ENCODE results near the gene HDAC6. TPM values are rescaled to one million over a fixed set of nuclear protein-coding genes. Genes with fewer than 3 reads are reported as not detected.

The HDAC6 gene
- total RNA-seq, 4 donors from 2014 or later: 102 to 156 (median 134) TPM

DNA sequence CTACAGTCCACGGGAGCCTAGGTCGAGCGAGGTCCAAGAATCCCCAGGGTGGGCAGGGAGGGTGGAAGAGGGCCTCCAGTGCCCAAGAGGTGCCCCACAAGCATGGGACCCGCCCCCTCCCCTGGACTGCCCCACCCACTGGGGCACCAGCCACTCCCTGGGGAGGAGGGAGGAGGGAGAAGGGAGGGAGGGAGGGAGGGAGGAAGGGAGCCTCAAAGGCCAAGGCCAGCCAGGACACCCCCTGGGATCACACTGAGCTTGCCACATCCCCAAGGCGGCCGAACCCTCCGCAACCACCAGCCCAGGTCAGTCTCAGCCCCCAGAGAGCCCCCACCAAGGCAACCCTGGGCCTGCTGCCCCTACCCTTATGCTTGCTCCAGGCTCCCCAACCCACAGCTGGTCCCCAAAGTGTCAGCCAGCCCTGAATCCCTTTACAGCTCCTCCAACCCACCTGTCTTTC is 15.5 kb upstream of the HDAC6 start, which contains the start of gene GATA1:
GATA1 (plus strand) TSS at position 250 of the 460 bp plus-strand sequence. CDS start 4,520 bp downstream, outside the sequence.
- DNase-seq: no peak
- TF ChIP-seq, protein P1, sequence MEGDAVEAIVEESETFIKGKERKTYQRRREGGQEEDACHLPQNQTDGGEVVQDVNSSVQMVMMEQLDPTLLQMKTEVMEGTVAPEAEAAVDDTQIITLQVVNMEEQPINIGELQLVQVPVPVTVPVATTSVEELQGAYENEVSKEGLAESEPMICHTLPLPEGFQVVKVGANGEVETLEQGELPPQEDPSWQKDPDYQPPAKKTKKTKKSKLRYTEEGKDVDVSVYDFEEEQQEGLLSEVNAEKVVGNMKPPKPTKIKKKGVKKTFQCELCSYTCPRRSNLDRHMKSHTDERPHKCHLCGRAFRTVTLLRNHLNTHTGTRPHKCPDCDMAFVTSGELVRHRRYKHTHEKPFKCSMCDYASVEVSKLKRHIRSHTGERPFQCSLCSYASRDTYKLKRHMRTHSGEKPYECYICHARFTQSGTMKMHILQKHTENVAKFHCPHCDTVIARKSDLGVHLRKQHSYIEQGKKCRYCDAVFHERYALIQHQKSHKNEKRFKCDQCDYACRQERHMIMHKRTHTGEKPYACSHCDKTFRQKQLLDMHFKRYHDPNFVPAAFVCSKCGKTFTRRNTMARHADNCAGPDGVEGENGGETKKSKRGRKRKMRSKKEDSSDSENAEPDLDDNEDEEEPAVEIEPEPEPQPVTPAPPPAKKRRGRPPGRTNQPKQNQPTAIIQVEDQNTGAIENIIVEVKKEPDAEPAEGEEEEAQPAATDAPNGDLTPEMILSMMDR (IDR thresholded peaks at IDR 0.05): no peak
- no peak for TF ChIP-seq POLR2A (IDR thresholded peaks at IDR 0.05)
- Histone ChIP-seq H3K27ac (no peak within 1 kb of the TSS), H3K4me3 (no peak within 1 kb of the TSS), H3K27me3 (no peaks in the 10 kb centered on the region), H3K36me3 (no peaks in the 10 kb centered on the region), H3K9me3 (no peaks in the 10 kb centered on the region), H3K4me1 (no peaks in the 10 kb centered on the region)

DNA sequence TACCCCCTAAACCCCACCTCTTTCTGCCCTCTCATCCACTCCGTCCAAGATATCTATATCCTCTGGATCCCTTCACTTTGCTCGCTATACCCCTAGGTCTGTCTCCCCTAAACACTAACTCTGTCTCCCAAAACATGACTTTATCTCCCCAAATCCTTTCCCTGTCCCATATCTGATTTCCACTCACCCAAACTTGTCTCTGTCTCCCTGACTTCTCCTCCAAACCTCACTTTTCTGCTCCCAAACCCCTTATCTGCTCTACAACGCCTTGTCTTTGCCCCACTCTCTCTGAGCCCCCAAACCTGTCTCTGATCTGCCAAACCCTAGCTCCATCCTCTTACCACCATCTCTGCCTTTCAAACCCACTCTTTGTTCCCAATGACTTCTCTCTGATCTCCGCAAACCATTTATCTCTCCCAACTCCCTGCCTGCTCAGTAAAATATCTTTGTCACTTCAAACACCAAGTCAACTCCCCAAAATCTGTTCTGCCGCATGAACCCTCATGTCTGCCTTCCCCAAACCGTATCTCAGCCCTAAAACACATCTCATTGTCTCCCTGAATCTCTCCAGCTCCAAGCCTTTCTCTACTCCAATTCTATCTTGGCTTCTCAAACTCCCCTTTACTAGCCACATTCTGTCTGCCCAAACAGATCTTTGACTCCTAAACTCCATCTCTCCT is 14.9 kb upstream of the HDAC6 start:
- H3K9me3 ChIP-seq: no peaks in the 10 kb centered on the region
- H3K27me3 ChIP-seq: no peaks in the 10 kb centered on the region
- H3K4me1 ChIP-seq: no peaks in the 10 kb centered on the region
- TF ChIP-seq, protein P1 (IDR thresholded peaks at IDR 0.05): no peak
- TF ChIP-seq POLR2A (IDR thresholded peaks at IDR 0.05): no peak
- H3K36me3 ChIP-seq: no peaks in the 10 kb centered on the region
- no peak overlapping the region for H3K4me3 ChIP-seq
- no peak overlapping the region for H3K27ac ChIP-seq
- DNase-seq: no peak

DNA sequence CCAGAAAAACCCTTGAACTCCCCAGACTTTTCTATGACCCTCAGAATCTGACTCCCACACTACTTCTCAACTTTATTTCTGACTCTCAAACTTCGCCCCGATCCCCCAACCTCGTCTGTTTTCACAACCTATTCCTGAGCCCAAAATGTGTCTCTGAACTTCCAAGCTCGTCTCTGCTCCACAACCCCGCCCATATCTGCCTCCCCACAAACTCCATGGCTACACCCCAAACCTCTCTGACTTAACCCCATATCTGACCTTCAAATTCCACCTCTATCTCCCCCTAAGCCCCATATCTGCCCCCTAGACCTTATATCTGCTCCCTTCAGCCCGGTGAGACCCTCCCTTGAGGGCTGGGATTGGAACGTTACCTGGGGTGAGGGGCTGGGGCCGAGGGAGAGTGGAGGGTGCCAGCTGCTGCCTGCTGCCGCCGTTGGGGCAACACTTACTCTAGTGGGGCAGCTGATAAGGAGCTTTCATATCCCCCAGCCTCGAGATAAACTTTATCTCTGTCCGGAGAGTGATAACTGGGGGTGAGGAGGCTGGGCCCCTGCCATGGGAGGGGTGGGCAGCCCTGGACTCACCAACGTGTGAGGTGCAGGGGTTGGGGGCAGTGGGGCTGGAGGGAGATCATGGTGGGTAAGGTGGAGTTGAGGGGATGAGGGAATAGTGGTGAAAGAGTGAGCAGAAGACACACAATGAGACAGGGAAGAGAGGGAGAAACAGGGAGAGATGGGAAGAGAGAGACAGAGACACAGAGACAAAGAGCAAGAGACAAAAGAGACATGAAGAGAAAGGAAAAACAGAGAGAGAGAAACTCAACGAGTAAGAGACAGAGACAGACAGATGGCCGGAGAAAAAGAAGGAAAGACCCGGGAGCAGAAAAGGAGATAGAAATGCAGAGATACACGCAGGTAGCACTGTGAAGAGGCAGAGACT is 14.1 kb upstream of the HDAC6 start:
- Histone ChIP-seq H3K36me3 (no peaks in the 10 kb centered on the region), H3K4me1 (no peaks in the 10 kb centered on the region), H3K9me3 (no peaks in the 10 kb centered on the region), H3K27ac (no peak overlapping the region), H3K4me3 (no peak overlapping the region), H3K27me3 (no peaks in the 10 kb centered on the region)
- DNase-seq: no peak
- TF ChIP-seq, protein P1 (IDR thresholded peaks at IDR 0.05): no peak
- no peak for TF ChIP-seq POLR2A (IDR thresholded peaks at IDR 0.05)

GRCh38 chrX:48789366-48790220 is 12.3 kb upstream of the HDAC6 start:
- Histone ChIP-seq H3K9me3 (no peaks in the 10 kb centered on the region), H3K4me1 (no peaks in the 10 kb centered on the region), H3K36me3 (no peaks in the 10 kb centered on the region), H3K4me3 (no peak overlapping the region), H3K27me3 (no peaks in the 10 kb centered on the region), H3K27ac (no peak overlapping the region)
- TF ChIP-seq POLR2A (IDR thresholded peaks at IDR 0.05): no peak
- TF ChIP-seq, protein P1 (IDR thresholded peaks at IDR 0.05): no peak
- no peak for DNase-seq

- DNase-seq: no peak
- no peak overlapping the region for H3K27ac ChIP-seq
- H3K9me3 ChIP-seq: no peaks in the 10 kb centered on the region
- H3K27me3 ChIP-seq: no peaks in the 10 kb centered on the region
- H3K36me3 ChIP-seq: no peaks in the 10 kb centered on the region
- no peaks in the 10 kb centered on the region for H3K4me1 ChIP-seq
- H3K4me3 ChIP-seq: no peak overlapping the region
- TF ChIP-seq, protein P1 (IDR thresholded peaks at IDR 0.05): no peak
- TF ChIP-seq POLR2A (IDR thresholded peaks at IDR 0.05): no peak
Observed at GRCh38 chrX:48790477-48790876, 11.4 kb upstream of the HDAC6 start.

Measured in Peyer's patch (tissue), 4 donors.